DND-41 (cell line): ENCODE measurements around the gene FNBP1.

Source experiments
- ATAC-seq: fragments of 200-7000 bp; cut with Tn5 transposase; 3 replicates; pipeline ENCODE4 v1.9.1; 2021; ENCODE audit warnings: low read depth; ENCODE audit not compliant: insufficient read depth
- DNase-seq: peaks from one replicate; pipeline ENCODE4 v3.0.0-alpha.2; 2020
- H2AFZ ChIP-seq: 2 replicates; pipeline ENCODE4 v1.6.0; 2012; ENCODE audit warnings: low read depth, low read length
- H3K27ac ChIP-seq: 2 replicates; pipeline ENCODE4 v1.5.1; 2012; ENCODE audit warnings: low read length, inconsistent platforms
- H3K27me3 ChIP-seq: fragments of 200-600 bp; sonication (generic); 2 replicates; pipeline ENCODE4 v1.6.0; 2012; ENCODE audit warnings: low read length, mild to moderate bottlenecking, inconsistent platforms; ENCODE audit not compliant: insufficient read depth, poor library complexity
- H3K36me3 ChIP-seq: 2 replicates; pipeline ENCODE4 v1.5.1; 2012; ENCODE audit warnings: low read length, inconsistent platforms; ENCODE audit not compliant: insufficient read depth
- H3K4me1 ChIP-seq: 2 replicates; pipeline ENCODE4 v1.5.1; 2012; ENCODE audit warnings: mild to moderate bottlenecking, low read length; ENCODE audit not compliant: insufficient read depth
- H3K4me2 ChIP-seq: 2 replicates; pipeline ENCODE4 v1.6.0; 2012; ENCODE audit warnings: mild to moderate bottlenecking, moderate library complexity, low read length, inconsistent platforms; ENCODE audit not compliant: insufficient read depth
- H3K4me3 ChIP-seq, 2 experiments: fragments of 200-600 bp in 1 of 2; shearing (Covaris generic) in 1 of 2; 2 replicates each; pipeline ENCODE4 v1.5.1; 2012 to 2016; ENCODE audit warnings: inconsistent platforms in 2 of 2, low read length in 2 of 2, mild to moderate bottlenecking in 2 of 2, low read depth in 1 of 2, moderate library complexity in 1 of 2
- H3K79me2 ChIP-seq: 2 replicates; pipeline ENCODE4 v1.6.0; 2012; ENCODE audit warnings: low read length, inconsistent platforms; ENCODE audit not compliant: insufficient read depth
- H3K9ac ChIP-seq: 2 replicates; pipeline ENCODE4 v1.6.0; 2012; ENCODE audit warnings: low read depth, mild to moderate bottlenecking, inconsistent platforms, low read length, moderate library complexity
- H3K9me3 ChIP-seq: 2 replicates; pipeline ENCODE4 v1.5.1; 2012; ENCODE audit warnings: low read length, moderate library complexity, mild to moderate bottlenecking, inconsistent platforms; ENCODE audit not compliant: insufficient read depth, severe bottlenecking
- H4K20me1 ChIP-seq: 2 replicates; pipeline ENCODE4 v1.6.0; 2012; ENCODE audit warnings: low read length; ENCODE audit not compliant: insufficient read depth
- EZH2 ChIP-seq: IDR thresholded peaks from 3 replicates; pipeline ENCODE4 v1.6.1; 2012; ENCODE audit warnings: borderline replicate concordance, low read depth, mild to moderate bottlenecking, moderate library complexity, low read length, inconsistent platforms; ENCODE audit not compliant: severe bottlenecking
- TF ChIP-seq, protein P1 (sequence below): IDR thresholded peaks from 2 replicates; pipeline ENCODE4 v1.5.1; 2012; ENCODE audit warnings: borderline replicate concordance, low read length, moderate library complexity, mild to moderate bottlenecking; ENCODE audit not compliant: poor library complexity, severe bottlenecking; ENCODE audit errors: extremely low read depth

Gene FNBP1

DNA sequence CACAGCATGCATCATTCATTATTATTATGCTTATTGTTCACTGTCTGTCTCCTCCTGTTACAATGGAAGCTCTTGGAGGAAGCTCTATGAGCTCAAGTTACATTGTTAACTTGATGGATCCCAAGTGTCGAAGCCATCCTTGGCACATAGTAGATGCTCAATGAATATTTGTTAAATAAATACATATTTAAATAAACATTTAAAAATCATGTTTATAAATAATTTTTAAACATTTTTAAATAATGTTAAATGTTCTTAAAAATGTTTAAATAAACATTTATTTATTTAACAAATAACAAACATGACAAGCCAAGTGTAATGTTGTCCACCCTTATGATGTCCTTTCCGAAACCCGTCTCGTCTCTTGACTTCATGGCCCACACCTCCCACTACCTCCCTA lies 138.3 kb downstream of the FNBP1 start:
- no peak for ATAC-seq
- Histone ChIP-seq H2AFZ (no peak overlapping the region), H3K4me3 (no peak overlapping the region), H3K9ac (no peak overlapping the region), H4K20me1 (no peaks in the 10 kb centered on the region), H3K27ac (peak overlapping the region; percentile 55; the same call in 1 of the 2 replicates), H3K4me2 (no peak overlapping the region), H3K36me3 (peaks cover 94% of the 10 kb centered on the region), H3K4me1 (peaks cover 16% of the 10 kb centered on the region), H3K27me3 (no peaks in the 10 kb centered on the region), H3K9me3 (no peaks in the 10 kb centered on the region), H3K79me2 (peaks cover 41% of the 10 kb centered on the region)
- no peak for TF ChIP-seq EZH2
- TF ChIP-seq, protein P1, sequence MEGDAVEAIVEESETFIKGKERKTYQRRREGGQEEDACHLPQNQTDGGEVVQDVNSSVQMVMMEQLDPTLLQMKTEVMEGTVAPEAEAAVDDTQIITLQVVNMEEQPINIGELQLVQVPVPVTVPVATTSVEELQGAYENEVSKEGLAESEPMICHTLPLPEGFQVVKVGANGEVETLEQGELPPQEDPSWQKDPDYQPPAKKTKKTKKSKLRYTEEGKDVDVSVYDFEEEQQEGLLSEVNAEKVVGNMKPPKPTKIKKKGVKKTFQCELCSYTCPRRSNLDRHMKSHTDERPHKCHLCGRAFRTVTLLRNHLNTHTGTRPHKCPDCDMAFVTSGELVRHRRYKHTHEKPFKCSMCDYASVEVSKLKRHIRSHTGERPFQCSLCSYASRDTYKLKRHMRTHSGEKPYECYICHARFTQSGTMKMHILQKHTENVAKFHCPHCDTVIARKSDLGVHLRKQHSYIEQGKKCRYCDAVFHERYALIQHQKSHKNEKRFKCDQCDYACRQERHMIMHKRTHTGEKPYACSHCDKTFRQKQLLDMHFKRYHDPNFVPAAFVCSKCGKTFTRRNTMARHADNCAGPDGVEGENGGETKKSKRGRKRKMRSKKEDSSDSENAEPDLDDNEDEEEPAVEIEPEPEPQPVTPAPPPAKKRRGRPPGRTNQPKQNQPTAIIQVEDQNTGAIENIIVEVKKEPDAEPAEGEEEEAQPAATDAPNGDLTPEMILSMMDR, result no peak
- DNase-seq, result no peak

DNA sequence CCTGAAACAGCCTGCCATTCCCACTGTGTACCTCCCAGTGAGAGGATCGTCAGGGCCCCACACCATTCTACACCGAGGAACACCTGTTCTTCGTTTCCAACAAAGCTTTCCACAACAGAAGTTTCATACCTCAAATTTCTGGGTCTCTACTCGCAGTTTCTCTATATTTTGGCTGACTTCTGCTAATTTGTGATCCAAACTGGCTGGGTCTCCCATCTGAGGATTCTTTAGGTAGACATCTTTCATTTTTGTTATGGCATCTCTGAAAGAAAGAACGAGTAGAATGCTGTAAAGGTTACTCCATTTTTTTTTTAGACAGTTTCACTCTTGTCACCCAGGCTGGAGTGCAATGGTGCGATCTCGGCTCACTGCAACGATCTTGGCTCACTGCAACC lies 140.3 kb downstream of the FNBP1 start:
- H3K9ac ChIP-seq, result no peak overlapping the region
- no peak overlapping the region for H3K4me3 ChIP-seq
- no peak overlapping the region for H3K4me2 ChIP-seq
- H3K27ac ChIP-seq, result peak overlapping the region; percentile 70
- no peaks in the 10 kb centered on the region for H3K9me3 ChIP-seq
- no peak overlapping the region for H2AFZ ChIP-seq
- ATAC-seq, result no peak
- H3K79me2 ChIP-seq, result peaks cover 44% of the 10 kb centered on the region
- no peak for DNase-seq
- peaks cover 36% of the 10 kb centered on the region for H3K4me1 ChIP-seq
- no peaks in the 10 kb centered on the region for H4K20me1 ChIP-seq
- TF ChIP-seq, protein P1, result no peak
- no peak for TF ChIP-seq EZH2
- peaks cover 93% of the 10 kb centered on the region for H3K36me3 ChIP-seq
- H3K27me3 ChIP-seq, result no peaks in the 10 kb centered on the region

DNA sequence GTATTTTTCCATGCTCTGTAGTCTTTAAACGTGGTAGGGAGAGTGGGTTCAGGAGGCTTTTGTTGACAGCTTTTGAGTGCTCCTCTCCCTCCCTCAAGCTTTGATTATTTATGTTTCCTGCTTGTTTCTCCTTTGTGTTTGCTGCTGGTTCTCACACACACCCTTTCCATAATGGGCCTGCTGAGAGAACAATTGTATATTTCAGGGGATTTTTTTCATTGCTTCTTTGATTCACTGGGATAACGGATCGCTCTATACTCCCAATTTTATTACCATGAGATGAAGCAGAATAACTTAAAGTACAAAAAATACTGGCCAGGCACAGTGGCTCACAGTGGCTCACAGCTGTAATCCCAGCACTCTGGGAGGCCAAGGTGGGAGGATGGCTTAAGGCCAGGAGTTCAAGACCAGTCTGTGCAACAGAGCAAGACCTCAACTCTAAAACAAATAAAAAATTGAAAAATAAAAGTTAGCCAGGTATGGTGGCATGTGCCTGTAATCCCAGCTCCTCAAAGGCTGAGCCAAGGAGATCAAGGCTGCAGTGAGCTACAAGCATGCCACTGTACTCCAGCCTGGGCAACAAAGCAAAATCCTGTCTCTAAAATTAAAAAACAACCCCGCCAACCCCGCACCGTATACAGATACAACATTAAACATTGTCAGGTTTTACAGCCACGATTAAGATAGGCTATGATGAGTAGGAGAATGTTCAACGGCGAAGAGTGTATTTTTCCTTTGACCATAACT lies 140.8 kb downstream of the FNBP1 start:
- Histone ChIP-seq H3K9ac (no peak overlapping the region; the same call in 1 of the 2 replicates), H3K4me1 (peaks cover 41% of the 10 kb centered on the region), H3K9me3 (no peaks in the 10 kb centered on the region), H2AFZ (no peak overlapping the region), H3K4me3 (no peak overlapping the region), H3K4me2 (no peak overlapping the region), H3K79me2 (peaks cover 42% of the 10 kb centered on the region), H4K20me1 (no peaks in the 10 kb centered on the region), H3K36me3 (peaks cover 88% of the 10 kb centered on the region), H3K27ac (peak overlapping the region; percentile 70), H3K27me3 (no peaks in the 10 kb centered on the region)
- ATAC-seq (no peak), DNase-seq (no peak)
- TF ChIP-seq, protein P1, result no peak
- no peak for TF ChIP-seq EZH2
